ENCODE measurements around the gene RNF5. TPM values are rescaled to one million over a fixed set of nuclear protein-coding genes. Genes with fewer than 3 reads are reported as not detected.

Gene RNF5
- total and polyA plus RNA-seq, 2 donors (not counting 1 experiment from before 2014, with no cell fraction given): 25.5 to 40.7 TPM

DNA sequence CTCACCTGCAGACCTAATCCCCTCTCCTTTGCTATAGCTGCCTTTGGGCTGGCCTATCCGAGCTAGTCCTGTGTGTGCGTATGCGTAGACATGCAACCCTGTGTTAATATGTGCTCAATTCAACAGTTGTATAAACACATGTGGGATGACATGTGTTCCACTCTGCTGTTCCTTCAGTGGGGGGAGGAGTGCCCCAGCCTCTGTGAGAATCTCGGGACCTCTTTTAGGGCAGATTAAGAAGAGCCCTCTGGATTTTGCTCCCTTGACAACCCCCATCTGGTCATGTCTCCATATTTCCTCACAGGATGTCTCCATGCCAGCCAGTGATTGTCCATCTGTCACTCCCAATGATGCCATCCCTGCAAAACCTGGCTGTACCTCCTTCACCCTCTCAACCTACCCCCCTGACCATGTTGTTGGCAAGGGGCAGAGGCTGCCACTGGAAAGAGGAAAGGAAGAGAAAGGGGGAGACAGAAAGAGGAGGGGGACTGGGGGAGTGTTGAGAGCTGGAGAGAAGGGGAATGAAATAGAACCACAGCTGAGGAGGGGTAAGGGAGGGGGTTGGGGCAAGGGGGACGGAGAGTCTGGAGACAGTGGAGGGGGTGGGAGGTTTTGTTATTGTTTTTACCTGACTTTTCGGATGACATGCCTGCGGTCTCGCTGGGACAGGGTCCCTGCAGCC is 26.9 kb upstream of the RNF5 start:
- no peak overlapping the region for H3K4me3 Mint-ChIP-seq
- H3K4me1 ChIP-seq (ENCODE audit: control insufficient read depth in 2 of 2, insufficient read depth in 2 of 2, low read length in 2 of 2): peaks cover 37 to 42% of the 10 kb centered on the region in 2 donors
- ChIA-PET POLR2A (no interaction called here), CTCF (interaction anchor here (0.6 kb wide), 1 partner anchor 56 kb away, joined by 3 read pairs; no protein-coding TSS in a partner anchor)
- no peak overlapping the region for H3K4me2 ChIP-seq (replicated peaks; ENCODE audit: low read depth, low read length, poor library complexity, severe bottlenecking)
- H3K36me3 ChIP-seq (replicated peaks in 1 of 2; ENCODE audit: control extremely low read depth in 1 of 2, control insufficient read depth in 1 of 2, extremely low read depth in 1 of 2, insufficient read depth in 2 of 2, low read length in 1 of 2): no peaks in the 10 kb centered on the region
- WGBS (ENCODE audit: insufficient coverage): 17% methylated on average over 3 of the region's 8 CpGs
- ATAC-seq (ENCODE audit: low read depth) (no peak), DNase-seq (no peak)
- peaks cover 58% of the 10 kb centered on the region for H3K27me3 Mint-ChIP-seq
- H3K27ac ChIP-seq (ENCODE audit: low read length in 2 of 2): no peak overlapping the region
- H2AFZ ChIP-seq (ENCODE audit: insufficient read depth, low read depth, low read length, poor library complexity, severe bottlenecking): no peak overlapping the region
- H3K27ac Mint-ChIP-seq: no peak overlapping the region
- H3K9me3 Mint-ChIP-seq (ENCODE audit: insufficient read depth): no peaks in the 10 kb centered on the region
- no peak overlapping the region for H3K9ac ChIP-seq (ENCODE audit: low read length)
- TF ChIP-seq, protein P1, sequence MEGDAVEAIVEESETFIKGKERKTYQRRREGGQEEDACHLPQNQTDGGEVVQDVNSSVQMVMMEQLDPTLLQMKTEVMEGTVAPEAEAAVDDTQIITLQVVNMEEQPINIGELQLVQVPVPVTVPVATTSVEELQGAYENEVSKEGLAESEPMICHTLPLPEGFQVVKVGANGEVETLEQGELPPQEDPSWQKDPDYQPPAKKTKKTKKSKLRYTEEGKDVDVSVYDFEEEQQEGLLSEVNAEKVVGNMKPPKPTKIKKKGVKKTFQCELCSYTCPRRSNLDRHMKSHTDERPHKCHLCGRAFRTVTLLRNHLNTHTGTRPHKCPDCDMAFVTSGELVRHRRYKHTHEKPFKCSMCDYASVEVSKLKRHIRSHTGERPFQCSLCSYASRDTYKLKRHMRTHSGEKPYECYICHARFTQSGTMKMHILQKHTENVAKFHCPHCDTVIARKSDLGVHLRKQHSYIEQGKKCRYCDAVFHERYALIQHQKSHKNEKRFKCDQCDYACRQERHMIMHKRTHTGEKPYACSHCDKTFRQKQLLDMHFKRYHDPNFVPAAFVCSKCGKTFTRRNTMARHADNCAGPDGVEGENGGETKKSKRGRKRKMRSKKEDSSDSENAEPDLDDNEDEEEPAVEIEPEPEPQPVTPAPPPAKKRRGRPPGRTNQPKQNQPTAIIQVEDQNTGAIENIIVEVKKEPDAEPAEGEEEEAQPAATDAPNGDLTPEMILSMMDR (IDR thresholded peaks at IDR 0.05): no peak
- TF ChIP-seq EZH2 (IDR thresholded peaks at IDR 0.05; ENCODE audit: borderline replicate concordance, insufficient read depth, low read depth, low read length, poor library complexity, severe bottlenecking): no peak
- H3K4me3 ChIP-seq (ENCODE audit: control extremely low read depth in 1 of 5, extremely low read depth in 1 of 5, insufficient read depth in 1 of 5, low read depth in 2 of 5, low read length in 4 of 5): no peak overlapping the region
- no peaks in the 10 kb centered on the region for H4K20me1 ChIP-seq (ENCODE audit: control insufficient read depth, insufficient read depth, low read length, poor library complexity, severe bottlenecking)
- no peaks in the 10 kb centered on the region for H3K79me2 ChIP-seq (ENCODE audit: control insufficient read depth, insufficient read depth, low read length)
- H3K9me3 ChIP-seq (ENCODE audit: control extremely low read depth in 1 of 3, control insufficient read depth in 2 of 3, insufficient read depth in 1 of 3, low read length in 2 of 3): peaks cover 0 to 16% (median 3%) of the 10 kb centered on the region in 3 donors
- H3K27me3 ChIP-seq (replicated peaks in 1 of 4; ENCODE audit: control extremely low read depth in 1 of 4, control insufficient read depth in 3 of 4, insufficient read depth in 4 of 4, low read length in 3 of 4): peaks cover 0 to 71% (median 30%) of the 10 kb centered on the region in 4 experiments
- intact Hi-C loops (cut with micrococcal nuclease): loop anchor here (10.0 kb wide), 1 partner anchor 107 kb away; no protein-coding TSS in a partner anchor
- H3K4me1 Mint-ChIP-seq: peaks cover 57% of the 10 kb centered on the region

Data from B cell (primary cell).